Cortex of kidney (tissue), 1 donor: ENCODE results near the gene LIMS1.
"Not testable (repeated sequence)": the region's sequence is repeated elsewhere in the genome, so short reads cannot be mapped to it uniquely, and the experiment has no call there.

Experiments used
- DNase-seq: peaks from one replicate; lab custom pipeline; 2025; lab: John Stamatoyannopoulos, UW

LIMS1 gene

GRCh38 chr2:108533832-108534583 lies at the start of gene LIMS1:
LIMS1 (plus strand) TSS chr2:108534470; CDS start chr2:108534563, 93 bp downstream.
- peak; percentile 17 for DNase-seq

GRCh38 chr2:108485253-108485652 lies 49.0 kb upstream of the LIMS1 start:
- DNase-seq = no peak

GRCh38 chr2:108490506-108491122 lies 43.7 kb upstream of the LIMS1 start:
- DNase-seq = no peak

- DNase-seq = no peak
Measured at GRCh38 chr2:108491848-108492247, 42.4 kb upstream of the LIMS1 start.

GRCh38 chr2:108492364-108492763 lies 41.9 kb upstream of the LIMS1 start:
- DNase-seq = no peak

- not testable (repeated sequence) for DNase-seq
Measured at GRCh38 chr2:108496167-108496566, 38.1 kb upstream of the LIMS1 start.

GRCh38 chr2:108507620-108508019 lies 26.6 kb upstream of the LIMS1 start:
- DNase-seq = not testable (repeated sequence)

- not testable (repeated sequence) for DNase-seq
Measured at GRCh38 chr2:108512431-108512830, 21.8 kb upstream of the LIMS1 start.

GRCh38 chr2:108514478-108514877 lies 19.8 kb upstream of the LIMS1 start:
- DNase-seq = not testable (repeated sequence)

- not testable (repeated sequence) for DNase-seq
Measured at GRCh38 chr2:108524688-108525087, 9.6 kb upstream of the LIMS1 start.

GRCh38 chr2:108525258-108525657 lies 9.0 kb upstream of the LIMS1 start:
- not testable (repeated sequence) for DNase-seq

GRCh38 chr2:108531674-108532055 lies 2.6 kb upstream of the LIMS1 start:
- no peak for DNase-seq

- no peak for DNase-seq
Measured at GRCh38 chr2:108534584-108535356, 500 bp downstream of the LIMS1 start.

GRCh38 chr2:108535357-108535631 lies 1.0 kb downstream of the LIMS1 start:
- DNase-seq = no peak

- no peak for DNase-seq
Measured at GRCh38 chr2:108536133-108536780, 2.0 kb downstream of the LIMS1 start.

- no peak for DNase-seq
Measured at GRCh38 chr2:108536911-108537310, 2.6 kb downstream of the LIMS1 start.

GRCh38 chr2:108538000-108538625 lies 3.8 kb downstream of the LIMS1 start:
- no peak for DNase-seq

GRCh38 chr2:108541451-108541850 lies 7.2 kb downstream of the LIMS1 start:
- no peak for DNase-seq

- no peak for DNase-seq
Measured at GRCh38 chr2:108542071-108542470, 7.8 kb downstream of the LIMS1 start.

- DNase-seq = no peak
Measured at GRCh38 chr2:108547606-108548005, 13.3 kb downstream of the LIMS1 start.

GRCh38 chr2:108548208-108549003 lies 14.1 kb downstream of the LIMS1 start:
- DNase-seq = no peak
